DND-41 (cell line): ENCODE measurements around the gene ARHGAP25.

Experiments used
- CTCF ChIP-seq: IDR thresholded peaks from 2 replicates; pipeline ENCODE4 v1.5.1; 2012; ENCODE audit warnings: borderline replicate concordance, low read length, moderate library complexity, mild to moderate bottlenecking; ENCODE audit not compliant: poor library complexity, severe bottlenecking; ENCODE audit errors: extremely low read depth
- EZH2 ChIP-seq: IDR thresholded peaks from 3 replicates; pipeline ENCODE4 v1.6.1; 2012; ENCODE audit warnings: borderline replicate concordance, low read depth, mild to moderate bottlenecking, moderate library complexity, low read length, inconsistent platforms; ENCODE audit not compliant: severe bottlenecking

GRCh38 chr2:68824831-68825230 lies 90.2 kb downstream of the ARHGAP25 start:
- TF ChIP-seq CTCF (no peak), EZH2 (no peak)
